Activated CD4-positive, CD25-positive, alpha-beta regulatory T cell treated with anti-CD3 and anti-CD28 coated beads, Interleukin-2, amount 50 U/mL, for 24 hours (primary cell): Measurements from ENCODE around the gene SOD1.
A peak's percentile ranks its signal among the peaks of the same experiment; 100 is the strongest.

Experiments
- ATAC-seq, 2 donors: fragments of 150-1000 bp; cut with Tn5 transposase; one replicate each; pipeline ENCODE4 v1.10.0; 2021; ENCODE audit warnings: mild to moderate bottlenecking in 1 of 2, moderate library complexity in 1 of 2

SOD1 gene

GRCh38 chr21:31686272-31686915 lies 26.9 kb downstream of the SOD1 start:
- no peak for ATAC-seq

- ATAC-seq, result no peak
Observed at GRCh38 chr21:31687108-31687507, 27.6 kb downstream of the SOD1 start.

GRCh38 chr21:31688603-31689368 lies 29.3 kb downstream of the SOD1 start:
- ATAC-seq, result no peak

- no peak for ATAC-seq
Observed at GRCh38 chr21:31693222-31693621, 33.7 kb downstream of the SOD1 start.

- ATAC-seq, result no peak
Observed at GRCh38 chr21:31696424-31696823, 36.9 kb downstream of the SOD1 start.

- ATAC-seq, result no peak
Observed at GRCh38 chr21:31698461-31698860, 39.0 kb downstream of the SOD1 start.

- ATAC-seq, result no peak
Observed at GRCh38 chr21:31700040-31700439, 40.5 kb downstream of the SOD1 start.

- ATAC-seq, result no peak
Observed at GRCh38 chr21:31706562-31706961, 47.1 kb downstream of the SOD1 start.

GRCh38 chr21:31707499-31707898 lies 48.0 kb downstream of the SOD1 start:
- ATAC-seq, result no peak

- no peak for ATAC-seq
Observed at GRCh38 chr21:31708541-31708940, 49.0 kb downstream of the SOD1 start.

- ATAC-seq, result no peak
Observed at GRCh38 chr21:31710586-31710985, 51.1 kb downstream of the SOD1 start.

- ATAC-seq, result no peak
Observed at GRCh38 chr21:31711326-31711725, 51.8 kb downstream of the SOD1 start.

GRCh38 chr21:31711745-31712285 lies 52.3 kb downstream of the SOD1 start:
- no peak for ATAC-seq

GRCh38 chr21:31713115-31713514 lies 53.6 kb downstream of the SOD1 start:
- no peak for ATAC-seq

- peak; percentile 91 to 92 for ATAC-seq
Observed at GRCh38 chr21:31713973-31714740, 54.7 kb downstream of the SOD1 start.

- ATAC-seq, result no peak
Observed at GRCh38 chr21:31714741-31715365, 55.4 kb downstream of the SOD1 start.

- ATAC-seq, result no peak
Observed at GRCh38 chr21:31716106-31716505, 56.6 kb downstream of the SOD1 start.
